ENCODE data around the gene BEND3. TPM values are rescaled to one million over a fixed set of nuclear protein-coding genes. Genes with fewer than 3 reads are reported as not detected.

Gene BEND3
- total RNA-seq, 2 experiments from 2014 or later = 5.8 to 6.3 TPM

DNA sequence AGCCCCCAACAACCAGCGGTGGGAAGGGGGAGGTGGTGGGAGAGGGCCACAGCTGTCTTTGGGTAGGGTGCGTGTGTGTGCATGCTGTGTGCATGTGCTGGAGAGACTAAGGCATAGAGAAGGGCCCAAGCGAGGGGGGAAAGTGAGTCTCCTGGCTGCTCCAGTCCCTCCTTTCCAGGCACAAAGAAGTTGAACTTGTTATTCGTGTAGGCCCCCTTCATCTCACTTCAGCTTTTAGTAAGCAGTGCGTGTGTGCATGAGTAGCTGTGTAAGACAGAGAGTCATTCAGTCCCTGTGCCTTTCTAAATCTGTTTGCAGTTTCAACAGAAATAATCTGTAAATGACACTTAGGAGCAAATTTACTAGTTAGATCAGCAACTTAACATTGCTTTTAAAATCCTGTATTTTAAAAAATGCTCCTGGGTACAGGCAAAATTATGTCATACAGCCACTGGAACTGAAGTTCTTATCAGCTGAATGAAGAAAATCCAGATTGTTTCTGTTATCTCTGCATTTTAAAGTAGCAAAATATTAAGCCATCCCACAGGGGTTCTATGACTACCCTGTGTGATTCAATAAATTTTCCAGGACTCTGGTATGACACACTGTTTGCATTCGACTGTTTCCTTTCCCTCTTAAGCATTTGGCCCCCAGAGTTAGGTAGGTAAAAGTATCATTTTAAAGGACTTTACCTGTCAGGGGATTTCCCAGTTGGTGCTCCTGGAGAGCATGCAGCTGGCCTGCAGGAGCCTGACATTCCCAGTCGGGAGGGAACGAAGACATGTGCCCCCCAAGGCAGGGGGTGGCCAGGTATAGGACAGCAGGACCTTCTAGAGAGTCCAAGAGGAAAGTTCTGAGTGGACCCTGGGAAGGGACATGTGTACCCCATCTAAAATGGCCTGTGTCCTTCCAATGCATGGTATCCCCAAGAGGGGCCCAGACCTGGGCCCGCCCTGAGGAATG is 48.3 kb downstream of the BEND3 start:
- Mint-ChIP-seq H3K9me3 (no peaks in the 10 kb centered on the region), H3K36me3 (ENCODE audit: low read depth) (peaks cover 15% of the 10 kb centered on the region), H3K27ac (peak overlapping the region; percentile 36), H3K4me3 (no peak overlapping the region), H3K4me1 (ENCODE audit: low read depth) (peaks cover 28% of the 10 kb centered on the region), H3K27me3 (no peaks in the 10 kb centered on the region)
- CTCF ChIA-PET = interaction anchor here (0.6 to 1.7 kb wide), 2 partner anchors 47 to 1252 kb away, joined by 3 to 5 read pairs; no protein-coding TSS in a partner anchor
- POLR2A ChIA-PET = no interaction called here
- TF ChIP-seq, protein P1, sequence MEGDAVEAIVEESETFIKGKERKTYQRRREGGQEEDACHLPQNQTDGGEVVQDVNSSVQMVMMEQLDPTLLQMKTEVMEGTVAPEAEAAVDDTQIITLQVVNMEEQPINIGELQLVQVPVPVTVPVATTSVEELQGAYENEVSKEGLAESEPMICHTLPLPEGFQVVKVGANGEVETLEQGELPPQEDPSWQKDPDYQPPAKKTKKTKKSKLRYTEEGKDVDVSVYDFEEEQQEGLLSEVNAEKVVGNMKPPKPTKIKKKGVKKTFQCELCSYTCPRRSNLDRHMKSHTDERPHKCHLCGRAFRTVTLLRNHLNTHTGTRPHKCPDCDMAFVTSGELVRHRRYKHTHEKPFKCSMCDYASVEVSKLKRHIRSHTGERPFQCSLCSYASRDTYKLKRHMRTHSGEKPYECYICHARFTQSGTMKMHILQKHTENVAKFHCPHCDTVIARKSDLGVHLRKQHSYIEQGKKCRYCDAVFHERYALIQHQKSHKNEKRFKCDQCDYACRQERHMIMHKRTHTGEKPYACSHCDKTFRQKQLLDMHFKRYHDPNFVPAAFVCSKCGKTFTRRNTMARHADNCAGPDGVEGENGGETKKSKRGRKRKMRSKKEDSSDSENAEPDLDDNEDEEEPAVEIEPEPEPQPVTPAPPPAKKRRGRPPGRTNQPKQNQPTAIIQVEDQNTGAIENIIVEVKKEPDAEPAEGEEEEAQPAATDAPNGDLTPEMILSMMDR (IDR thresholded peaks at IDR 0.05) = no peak
- peak; percentile 28 for DNase-seq
- intact Hi-C loops (cut with micrococcal nuclease) = no loop called here
- peak; percentile 51 for ATAC-seq

- Mint-ChIP-seq H3K27me3 (no peaks in the 10 kb centered on the region), H3K9me3 (no peaks in the 10 kb centered on the region), H3K27ac (peak overlapping the region; percentile 83), H3K4me1 (ENCODE audit: low read depth) (peaks cover 42% of the 10 kb centered on the region), H3K36me3 (ENCODE audit: low read depth) (peaks cover 13% of the 10 kb centered on the region), H3K4me3 (peak overlapping the region; percentile 32)
- DNase-seq (peak; percentile 66), ATAC-seq (peak; percentile 63)
- CTCF ChIA-PET = interaction anchor here (1.0 kb wide), 1 partner anchor 11 kb away, joined by 3 read pairs; no protein-coding TSS in a partner anchor
- POLR2A ChIA-PET = interaction anchor here (0.6 to 1.9 kb wide), 2 partner anchors 26 to 51 kb away, joined by 3 to 5 read pairs; partner anchors contain the start of gene BEND3
- intact Hi-C loops (cut with micrococcal nuclease) = no loop called here
- TF ChIP-seq, protein P1 (IDR thresholded peaks at IDR 0.05) = no peak
Measured at GRCh38 chr6:107064579-107065065, 50.7 kb downstream of the BEND3 start.

DNA sequence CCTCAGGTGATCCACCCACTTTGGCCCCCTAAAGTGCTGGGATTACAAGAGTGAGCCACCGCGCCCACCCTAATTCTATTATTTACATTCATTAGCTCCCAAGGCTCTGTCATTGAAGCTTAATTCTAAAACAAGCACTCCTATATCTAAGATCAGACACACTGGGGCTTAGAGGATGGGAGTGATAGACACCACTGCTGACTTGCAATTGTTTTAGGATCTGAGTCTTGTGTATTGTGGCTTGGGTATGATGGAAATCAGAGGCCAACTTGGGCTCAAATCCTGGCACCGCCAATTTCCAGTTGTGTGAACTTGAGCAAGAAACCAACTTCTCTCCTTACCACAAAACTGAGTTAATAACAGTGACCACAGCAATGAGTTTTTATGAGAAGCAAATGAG is 52.6 kb downstream of the BEND3 start:
- Mint-ChIP-seq H3K4me3 (no peak overlapping the region), H3K27ac (no peak overlapping the region), H3K36me3 (ENCODE audit: low read depth) (peaks cover 3% of the 10 kb centered on the region), H3K4me1 (ENCODE audit: low read depth) (peaks cover 42% of the 10 kb centered on the region), H3K27me3 (no peaks in the 10 kb centered on the region), H3K9me3 (no peaks in the 10 kb centered on the region)
- ChIA-PET CTCF (no interaction called here), POLR2A (interaction anchor here (1.0 kb wide), 1 partner anchor 10 kb away, joined by 3 read pairs; no protein-coding TSS in a partner anchor)
- no peak for DNase-seq
- intact Hi-C loops (cut with micrococcal nuclease) = no loop called here
- no peak for ATAC-seq
- TF ChIP-seq, protein P1 (IDR thresholded peaks at IDR 0.05) = no peak

DNA sequence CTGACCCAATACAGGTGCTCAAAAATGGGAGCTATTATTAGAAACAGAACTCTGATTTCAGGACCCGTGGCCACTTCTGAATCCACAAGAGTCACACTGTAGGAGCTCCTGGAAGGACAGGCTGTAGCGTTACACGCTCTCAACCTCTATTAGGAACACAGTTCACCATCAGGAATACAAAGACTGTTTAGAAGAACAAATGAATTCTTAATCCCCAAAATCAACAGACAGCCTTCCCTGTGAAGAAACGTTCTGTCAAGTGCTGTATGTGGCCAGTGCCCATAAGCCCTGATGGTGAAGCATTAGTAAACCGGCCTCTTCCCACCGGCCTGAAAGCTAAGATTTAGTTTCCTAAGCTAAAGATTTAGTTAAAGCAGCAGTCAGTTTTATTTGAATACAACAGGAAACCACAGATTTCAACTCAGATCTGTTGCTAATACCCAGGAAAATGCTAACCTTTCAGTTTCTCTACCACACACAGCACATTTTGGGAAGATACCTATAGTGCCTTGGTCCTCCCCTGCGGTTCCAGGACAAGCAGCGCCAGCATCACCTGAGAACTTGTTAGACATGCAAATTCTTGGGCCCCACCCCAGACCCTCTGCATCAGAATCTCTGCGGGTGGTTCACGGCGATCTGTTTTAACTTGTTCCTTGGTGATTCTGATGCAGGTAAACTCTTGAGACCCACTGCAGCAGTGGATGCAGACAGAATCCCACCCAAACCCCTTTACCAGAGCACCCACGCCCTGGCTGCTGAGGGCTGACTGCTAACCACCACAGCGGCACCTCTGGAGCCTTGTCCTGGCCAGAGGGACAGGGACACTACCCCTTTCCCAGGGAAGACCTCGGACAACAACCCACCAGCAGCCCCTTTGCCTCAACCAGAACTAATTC is 53.9 kb downstream of the BEND3 start:
- no peaks in the 10 kb centered on the region for H3K27me3 Mint-ChIP-seq
- intact Hi-C loops (cut with micrococcal nuclease) = no loop called here

More for the DNA sequence above, 53.9 kb downstream of the BEND3 start:
- Mint-ChIP-seq H3K4me3 (peak overlapping the region; percentile 40), H3K9me3 (no peaks in the 10 kb centered on the region), H3K27ac (peak overlapping the region; percentile 46), H3K4me1 (ENCODE audit: low read depth) (peaks cover 35% of the 10 kb centered on the region), H3K36me3 (ENCODE audit: low read depth) (peaks cover 3% of the 10 kb centered on the region)
- ChIA-PET POLR2A (no interaction called here), CTCF (interaction anchor here (0.7 to 1.0 kb wide), 2 partner anchors 53 to 64 kb away, joined by 3 to 4 read pairs; no protein-coding TSS in a partner anchor)
- peak; percentile 48 for ATAC-seq
- TF ChIP-seq, protein P1 (IDR thresholded peaks at IDR 0.05) = no peak
- peak; percentile 38 for DNase-seq

Measured in activated CD8-positive, alpha-beta T cell treated with anti-CD3 and anti-CD28 coated beads for 36 hours (primary cell).